HEK293 (cell line): ENCODE data around the gene DGKZ.
A peak's percentile ranks its signal among the peaks of the same experiment; 100 is the strongest.

Experiments
- BCL11A ChIP-seq: fragments of 450-650 bp; formaldehyde crosslinking; IDR thresholded peaks from 2 replicates; pipeline ENCODE4 v1.5.1; 2016; ENCODE audit warnings: low read depth, missing biosample characterization, missing genetic modification characterization
- BCL11B ChIP-seq: fragments of 450-650 bp; formaldehyde crosslinking; IDR thresholded peaks from 2 replicates; pipeline ENCODE4 v1.5.1; 2016; ENCODE audit warnings: low read depth, missing biosample characterization, missing genetic modification characterization
- GLIS1 ChIP-seq: fragments of 450-650 bp; formaldehyde crosslinking; IDR thresholded peaks from 2 replicates; pipeline ENCODE4 v1.5.1; 2016; ENCODE audit warnings: missing biosample characterization, missing genetic modification characterization
- GLIS2 ChIP-seq: fragments of 450-650 bp; formaldehyde crosslinking; IDR thresholded peaks from 2 replicates; pipeline ENCODE4 v1.5.1; 2016; ENCODE audit warnings: missing biosample characterization, missing genetic modification characterization
- HOXC10 ChIP-seq: sonication (generic); formaldehyde crosslinking; IDR thresholded peaks from 2 replicates; pipeline ENCODE4 v1.8.1; 2023; ENCODE audit warnings: mild to moderate bottlenecking, missing genetic modification reagents
- KLF9 ChIP-seq: fragments of 450-650 bp; formaldehyde crosslinking; IDR thresholded peaks from 2 replicates; pipeline ENCODE4 v1.5.1; 2016; ENCODE audit warnings: missing biosample characterization, missing genetic modification characterization, low read depth
- SETDB1 ChIP-seq: IDR thresholded peaks from one replicate; pipeline ENCODE4 v1.6.1; 2017; ENCODE audit warnings: mild to moderate bottlenecking, low read length, moderate library complexity, mixed read lengths; ENCODE audit not compliant: insufficient read length
- SP2 ChIP-seq: fragments of 450-650 bp; formaldehyde crosslinking; IDR thresholded peaks from 2 replicates; pipeline ENCODE4 v1.5.1; 2016; ENCODE audit warnings: missing biosample characterization, missing genetic modification characterization
- SP3 ChIP-seq: fragments of 450-650 bp; formaldehyde crosslinking; IDR thresholded peaks from 2 replicates; pipeline ENCODE4 v1.5.1; 2016; ENCODE audit warnings: missing biosample characterization, missing genetic modification characterization
- WT1 ChIP-seq: fragments of 450-650 bp; formaldehyde crosslinking; IDR thresholded peaks from 2 replicates; pipeline ENCODE4 v1.5.1; 2016; ENCODE audit warnings: missing biosample characterization, missing genetic modification characterization
- ZBTB20 ChIP-seq: fragments of 450-650 bp; formaldehyde crosslinking; IDR thresholded peaks from 2 replicates; pipeline ENCODE4 v1.5.1; 2016; ENCODE audit warnings: missing biosample characterization, missing genetic modification characterization
- ZEB2 ChIP-seq: fragments of 450-650 bp; formaldehyde crosslinking; IDR thresholded peaks from 2 replicates; pipeline ENCODE4 v1.5.1; 2016; ENCODE audit warnings: missing biosample characterization, missing genetic modification characterization
- ZFHX2 ChIP-seq: fragments of 450-650 bp; formaldehyde crosslinking; conservative IDR thresholded peaks from 2 replicates; pipeline ENCODE4 v1.5.1; 2016; ENCODE audit warnings: missing biosample characterization, missing genetic modification characterization
- ZFP37 ChIP-seq: fragments of 450-650 bp; formaldehyde crosslinking; IDR thresholded peaks from 2 replicates; pipeline ENCODE4 v1.5.1; 2016; ENCODE audit warnings: missing biosample characterization, missing genetic modification characterization
- ZNF155 ChIP-seq: fragments of 450-650 bp; formaldehyde crosslinking; IDR thresholded peaks from 2 replicates; pipeline ENCODE4 v1.5.1; 2016; ENCODE audit warnings: missing biosample characterization, missing genetic modification characterization
- ZNF169 ChIP-seq: fragments of 450-650 bp; formaldehyde crosslinking; IDR thresholded peaks from 2 replicates; pipeline ENCODE4 v1.5.1; 2016; ENCODE audit warnings: missing biosample characterization, missing genetic modification characterization
- ZNF214 ChIP-seq: fragments of 450-650 bp; formaldehyde crosslinking; IDR thresholded peaks from 2 replicates; pipeline ENCODE4 v1.5.1; 2017; ENCODE audit warnings: missing biosample characterization, mild to moderate bottlenecking, missing genetic modification characterization, borderline replicate concordance
- ZNF335 ChIP-seq: fragments of 450-650 bp; formaldehyde crosslinking; conservative IDR thresholded peaks from 2 replicates; pipeline ENCODE4 v1.5.1; 2016; ENCODE audit warnings: missing biosample characterization, missing genetic modification characterization
- ZNF398 ChIP-seq: fragments of 450-650 bp; formaldehyde crosslinking; IDR thresholded peaks from 2 replicates; pipeline ENCODE4 v1.5.1; 2017; ENCODE audit warnings: missing biosample characterization, missing genetic modification characterization
- ZNF488 ChIP-seq: fragments of 450-650 bp; formaldehyde crosslinking; IDR thresholded peaks from 2 replicates; pipeline ENCODE4 v1.5.1; 2016; ENCODE audit warnings: missing biosample characterization, missing genetic modification characterization
- ZNF560 ChIP-seq: fragments of 450-650 bp; formaldehyde crosslinking; IDR thresholded peaks from 2 replicates; pipeline ENCODE4 v1.5.1; 2017; ENCODE audit warnings: missing biosample characterization, missing genetic modification characterization, borderline replicate concordance
- TF ChIP-seq, protein P1 (sequence below): fragments of 450-650 bp; formaldehyde crosslinking; IDR thresholded peaks from 2 replicates; pipeline ENCODE4 v1.5.1; 2016; ENCODE audit warnings: missing biosample characterization, missing genetic modification characterization
- TF ChIP-seq, protein P2 (sequence below): fragments of 450-650 bp; formaldehyde crosslinking; conservative IDR thresholded peaks from 2 replicates; pipeline ENCODE4 v1.5.1; 2016; ENCODE audit warnings: low read depth, missing biosample characterization, missing genetic modification characterization
- TF ChIP-seq, protein P3 (sequence below): fragments of 450-650 bp; formaldehyde crosslinking; IDR thresholded peaks from 2 replicates; pipeline ENCODE4 v1.5.1; 2017; ENCODE audit warnings: missing biosample characterization, mild to moderate bottlenecking, missing genetic modification characterization, moderate library complexity
- TF ChIP-seq, protein P4 (sequence below): fragments of 450-650 bp; formaldehyde crosslinking; IDR thresholded peaks from 2 replicates; pipeline ENCODE4 v1.5.1; 2016; ENCODE audit warnings: missing biosample characterization, missing genetic modification characterization

The DGKZ gene

GRCh38 chr11:46392421-46393230, 45.4 kb downstream of the DGKZ start (continued):
- TF ChIP-seq, protein P1, sequence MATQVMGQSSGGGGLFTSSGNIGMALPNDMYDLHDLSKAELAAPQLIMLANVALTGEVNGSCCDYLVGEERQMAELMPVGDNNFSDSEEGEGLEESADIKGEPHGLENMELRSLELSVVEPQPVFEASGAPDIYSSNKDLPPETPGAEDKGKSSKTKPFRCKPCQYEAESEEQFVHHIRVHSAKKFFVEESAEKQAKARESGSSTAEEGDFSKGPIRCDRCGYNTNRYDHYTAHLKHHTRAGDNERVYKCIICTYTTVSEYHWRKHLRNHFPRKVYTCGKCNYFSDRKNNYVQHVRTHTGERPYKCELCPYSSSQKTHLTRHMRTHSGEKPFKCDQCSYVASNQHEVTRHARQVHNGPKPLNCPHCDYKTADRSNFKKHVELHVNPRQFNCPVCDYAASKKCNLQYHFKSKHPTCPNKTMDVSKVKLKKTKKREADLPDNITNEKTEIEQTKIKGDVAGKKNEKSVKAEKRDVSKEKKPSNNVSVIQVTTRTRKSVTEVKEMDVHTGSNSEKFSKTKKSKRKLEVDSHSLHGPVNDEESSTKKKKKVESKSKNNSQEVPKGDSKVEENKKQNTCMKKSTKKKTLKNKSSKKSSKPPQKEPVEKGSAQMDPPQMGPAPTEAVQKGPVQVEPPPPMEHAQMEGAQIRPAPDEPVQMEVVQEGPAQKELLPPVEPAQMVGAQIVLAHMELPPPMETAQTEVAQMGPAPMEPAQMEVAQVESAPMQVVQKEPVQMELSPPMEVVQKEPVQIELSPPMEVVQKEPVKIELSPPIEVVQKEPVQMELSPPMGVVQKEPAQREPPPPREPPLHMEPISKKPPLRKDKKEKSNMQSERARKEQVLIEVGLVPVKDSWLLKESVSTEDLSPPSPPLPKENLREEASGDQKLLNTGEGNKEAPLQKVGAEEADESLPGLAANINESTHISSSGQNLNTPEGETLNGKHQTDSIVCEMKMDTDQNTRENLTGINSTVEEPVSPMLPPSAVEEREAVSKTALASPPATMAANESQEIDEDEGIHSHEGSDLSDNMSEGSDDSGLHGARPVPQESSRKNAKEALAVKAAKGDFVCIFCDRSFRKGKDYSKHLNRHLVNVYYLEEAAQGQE (tag by site-specific recombination), result peak; percentile 99
- TF ChIP-seq ZBTB20 (tag by site-specific recombination), result peak; percentile 75
- TF ChIP-seq, protein P2, sequence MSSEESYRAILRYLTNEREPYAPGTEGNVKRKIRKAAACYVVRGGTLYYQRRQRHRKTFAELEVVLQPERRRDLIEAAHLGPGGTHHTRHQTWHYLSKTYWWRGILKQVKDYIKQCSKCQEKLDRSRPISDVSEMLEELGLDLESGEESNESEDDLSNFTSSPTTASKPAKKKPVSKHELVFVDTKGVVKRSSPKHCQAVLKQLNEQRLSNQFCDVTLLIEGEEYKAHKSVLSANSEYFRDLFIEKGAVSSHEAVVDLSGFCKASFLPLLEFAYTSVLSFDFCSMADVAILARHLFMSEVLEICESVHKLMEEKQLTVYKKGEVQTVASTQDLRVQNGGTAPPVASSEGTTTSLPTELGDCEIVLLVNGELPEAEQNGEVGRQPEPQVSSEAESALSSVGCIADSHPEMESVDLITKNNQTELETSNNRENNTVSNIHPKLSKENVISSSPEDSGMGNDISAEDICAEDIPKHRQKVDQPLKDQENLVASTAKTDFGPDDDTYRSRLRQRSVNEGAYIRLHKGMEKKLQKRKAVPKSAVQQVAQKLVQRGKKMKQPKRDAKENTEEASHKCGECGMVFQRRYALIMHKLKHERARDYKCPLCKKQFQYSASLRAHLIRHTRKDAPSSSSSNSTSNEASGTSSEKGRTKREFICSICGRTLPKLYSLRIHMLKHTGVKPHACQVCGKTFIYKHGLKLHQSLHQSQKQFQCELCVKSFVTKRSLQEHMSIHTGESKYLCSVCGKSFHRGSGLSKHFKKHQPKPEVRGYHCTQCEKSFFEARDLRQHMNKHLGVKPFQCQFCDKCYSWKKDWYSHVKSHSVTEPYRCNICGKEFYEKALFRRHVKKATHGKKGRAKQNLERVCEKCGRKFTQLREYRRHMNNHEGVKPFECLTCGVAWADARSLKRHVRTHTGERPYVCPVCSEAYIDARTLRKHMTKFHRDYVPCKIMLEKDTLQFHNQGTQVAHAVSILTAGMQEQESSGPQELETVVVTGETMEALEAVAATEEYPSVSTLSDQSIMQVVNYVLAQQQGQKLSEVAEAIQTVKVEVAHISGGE (tag by site-specific recombination), result peak; percentile 50
- 0 out of 2 replicates have a peak, but pooled peaks have one; percentile 74 for TF ChIP-seq HOXC10
- TF ChIP-seq GLIS1 (tag by site-specific recombination), result peak; percentile 70
- TF ChIP-seq SP3 (tag by site-specific recombination), result peak; percentile 60
- peak; percentile 64 for TF ChIP-seq ZFP37
- TF ChIP-seq ZNF214, result no peak
- TF ChIP-seq WT1, result 0 out of 2 replicates have a peak, but pooled peaks have one; percentile 20
- peak; percentile 61 for TF ChIP-seq KLF9 (tag by site-specific recombination)
- peak; percentile 89 for TF ChIP-seq ZFHX2 (tag by site-specific recombination)
- TF ChIP-seq GLIS2 (tag by site-specific recombination), result peak; percentile 78
- peak; percentile 76; the same call in 1 of the 2 replicates for TF ChIP-seq BCL11A
- TF ChIP-seq, protein P3, sequence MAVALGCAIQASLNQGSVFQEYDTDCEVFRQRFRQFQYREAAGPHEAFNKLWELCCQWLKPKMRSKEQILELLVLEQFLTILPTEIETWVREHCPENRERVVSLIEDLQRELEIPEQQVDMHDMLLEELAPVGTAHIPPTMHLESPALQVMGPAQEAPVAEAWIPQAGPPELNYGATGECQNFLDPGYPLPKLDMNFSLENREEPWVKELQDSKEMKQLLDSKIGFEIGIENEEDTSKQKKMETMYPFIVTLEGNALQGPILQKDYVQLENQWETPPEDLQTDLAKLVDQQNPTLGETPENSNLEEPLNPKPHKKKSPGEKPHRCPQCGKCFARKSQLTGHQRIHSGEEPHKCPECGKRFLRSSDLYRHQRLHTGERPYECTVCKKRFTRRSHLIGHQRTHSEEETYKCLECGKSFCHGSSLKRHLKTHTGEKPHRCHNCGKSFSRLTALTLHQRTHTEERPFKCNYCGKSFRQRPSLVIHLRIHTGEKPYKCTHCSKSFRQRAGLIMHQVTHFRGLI (tag by site-specific recombination), result peak; percentile 19; the same call in 1 of the 2 replicates
- peak; percentile 90 for TF ChIP-seq ZNF398 (tag by site-specific recombination)
- TF ChIP-seq ZEB2 (tag by site-specific recombination), result peak; percentile 65; the same call in 1 of the 2 replicates
- no peak for TF ChIP-seq ZNF488 (tag by site-specific recombination)
- no peak for TF ChIP-seq SETDB1
- no peak for TF ChIP-seq ZNF155 (tag by site-specific recombination)
- TF ChIP-seq ZNF560 (tag by site-specific recombination), result no peak
- peak; percentile 66 for TF ChIP-seq SP2
- TF ChIP-seq BCL11B (tag by site-specific recombination), result 0 out of 2 replicates have a peak, but pooled peaks have one; percentile 50
- no peak for TF ChIP-seq ZNF169
- TF ChIP-seq ZNF335, result peak; percentile 76
- TF ChIP-seq, protein P4, sequence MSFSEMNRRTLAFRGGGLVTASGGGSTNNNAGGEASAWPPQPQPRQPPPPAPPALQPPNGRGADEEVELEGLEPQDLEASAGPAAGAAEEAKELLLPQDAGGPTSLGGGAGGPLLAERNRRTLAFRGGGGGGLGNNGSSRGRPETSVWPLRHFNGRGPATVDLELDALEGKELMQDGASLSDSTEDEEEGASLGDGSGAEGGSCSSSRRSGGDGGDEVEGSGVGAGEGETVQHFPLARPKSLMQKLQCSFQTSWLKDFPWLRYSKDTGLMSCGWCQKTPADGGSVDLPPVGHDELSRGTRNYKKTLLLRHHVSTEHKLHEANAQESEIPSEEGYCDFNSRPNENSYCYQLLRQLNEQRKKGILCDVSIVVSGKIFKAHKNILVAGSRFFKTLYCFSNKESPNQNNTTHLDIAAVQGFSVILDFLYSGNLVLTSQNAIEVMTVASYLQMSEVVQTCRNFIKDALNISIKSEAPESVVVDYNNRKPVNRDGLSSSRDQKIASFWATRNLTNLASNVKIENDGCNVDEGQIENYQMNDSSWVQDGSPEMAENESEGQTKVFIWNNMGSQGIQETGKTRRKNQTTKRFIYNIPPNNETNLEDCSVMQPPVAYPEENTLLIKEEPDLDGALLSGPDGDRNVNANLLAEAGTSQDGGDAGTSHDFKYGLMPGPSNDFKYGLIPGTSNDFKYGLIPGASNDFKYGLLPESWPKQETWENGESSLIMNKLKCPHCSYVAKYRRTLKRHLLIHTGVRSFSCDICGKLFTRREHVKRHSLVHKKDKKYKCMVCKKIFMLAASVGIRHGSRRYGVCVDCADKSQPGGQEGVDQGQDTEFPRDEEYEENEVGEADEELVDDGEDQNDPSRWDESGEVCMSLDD (tag by site-specific recombination), result peak; percentile 74; the same call in 1 of the 2 replicates
